ENCODE results near the gene BLM.
A peak's percentile ranks its signal among the peaks of the same experiment; 100 is the strongest.

Gene BLM

DNA sequence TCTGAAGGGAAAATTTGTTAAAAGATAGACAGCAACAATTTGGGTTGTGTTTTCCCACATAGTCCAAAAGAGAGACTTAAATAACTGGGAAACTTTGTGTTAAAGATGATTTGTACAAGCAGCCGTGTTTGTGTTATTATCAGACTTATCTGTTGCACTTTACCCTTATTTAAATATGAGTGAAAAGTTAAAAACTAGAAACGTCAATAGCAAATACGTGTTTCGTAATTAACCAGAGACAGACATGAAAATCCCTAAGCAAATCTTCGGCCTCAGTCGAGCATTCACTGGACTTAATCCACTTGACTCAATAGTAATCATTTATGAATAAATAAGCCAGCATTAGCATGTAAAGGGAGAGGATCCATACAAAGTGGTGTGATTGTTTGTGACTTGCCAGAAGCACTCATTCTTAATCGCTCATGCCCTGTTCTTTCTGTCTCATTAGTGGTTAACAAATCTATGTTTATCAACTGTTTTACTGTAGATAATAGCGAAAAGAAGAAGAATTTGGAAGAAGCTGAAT lies 34.2 kb downstream of the BLM start:
- H3K4me3 ChIP-seq (ENCODE audit: low read length): no peak overlapping the region
- TF ChIP-seq, protein P1, sequence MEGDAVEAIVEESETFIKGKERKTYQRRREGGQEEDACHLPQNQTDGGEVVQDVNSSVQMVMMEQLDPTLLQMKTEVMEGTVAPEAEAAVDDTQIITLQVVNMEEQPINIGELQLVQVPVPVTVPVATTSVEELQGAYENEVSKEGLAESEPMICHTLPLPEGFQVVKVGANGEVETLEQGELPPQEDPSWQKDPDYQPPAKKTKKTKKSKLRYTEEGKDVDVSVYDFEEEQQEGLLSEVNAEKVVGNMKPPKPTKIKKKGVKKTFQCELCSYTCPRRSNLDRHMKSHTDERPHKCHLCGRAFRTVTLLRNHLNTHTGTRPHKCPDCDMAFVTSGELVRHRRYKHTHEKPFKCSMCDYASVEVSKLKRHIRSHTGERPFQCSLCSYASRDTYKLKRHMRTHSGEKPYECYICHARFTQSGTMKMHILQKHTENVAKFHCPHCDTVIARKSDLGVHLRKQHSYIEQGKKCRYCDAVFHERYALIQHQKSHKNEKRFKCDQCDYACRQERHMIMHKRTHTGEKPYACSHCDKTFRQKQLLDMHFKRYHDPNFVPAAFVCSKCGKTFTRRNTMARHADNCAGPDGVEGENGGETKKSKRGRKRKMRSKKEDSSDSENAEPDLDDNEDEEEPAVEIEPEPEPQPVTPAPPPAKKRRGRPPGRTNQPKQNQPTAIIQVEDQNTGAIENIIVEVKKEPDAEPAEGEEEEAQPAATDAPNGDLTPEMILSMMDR (IDR thresholded peaks at IDR 0.05; ENCODE audit: insufficient read depth, low read depth, low read length, missing control alignments): no peak
- DNase-seq (ENCODE audit: low read depth): no peak

DNA sequence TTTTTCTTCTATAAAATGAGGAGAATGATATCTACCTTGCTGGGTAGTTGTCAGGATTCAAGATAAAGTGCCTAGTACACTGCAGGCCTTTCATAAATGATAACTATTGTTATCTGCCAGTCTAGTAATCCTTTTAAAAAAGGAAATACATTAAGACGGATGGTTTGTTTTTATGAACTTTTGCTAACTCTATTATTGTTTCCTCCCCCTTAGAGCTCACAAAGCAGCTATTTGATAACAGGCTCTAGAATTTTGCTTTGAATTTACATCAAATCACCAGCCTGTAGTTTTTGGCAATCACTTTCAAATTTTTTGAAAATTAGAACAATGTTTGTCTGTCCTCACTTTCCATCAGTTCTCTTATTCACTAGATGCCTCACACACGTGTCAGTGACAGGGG lies 39.8 kb downstream of the BLM start:
- DNase-seq (ENCODE audit: low read depth): no peak
- TF ChIP-seq, protein P1 (IDR thresholded peaks at IDR 0.05; ENCODE audit: insufficient read depth, low read depth, low read length, missing control alignments): no peak
- H3K4me3 ChIP-seq (ENCODE audit: low read length): no peak overlapping the region

DNA sequence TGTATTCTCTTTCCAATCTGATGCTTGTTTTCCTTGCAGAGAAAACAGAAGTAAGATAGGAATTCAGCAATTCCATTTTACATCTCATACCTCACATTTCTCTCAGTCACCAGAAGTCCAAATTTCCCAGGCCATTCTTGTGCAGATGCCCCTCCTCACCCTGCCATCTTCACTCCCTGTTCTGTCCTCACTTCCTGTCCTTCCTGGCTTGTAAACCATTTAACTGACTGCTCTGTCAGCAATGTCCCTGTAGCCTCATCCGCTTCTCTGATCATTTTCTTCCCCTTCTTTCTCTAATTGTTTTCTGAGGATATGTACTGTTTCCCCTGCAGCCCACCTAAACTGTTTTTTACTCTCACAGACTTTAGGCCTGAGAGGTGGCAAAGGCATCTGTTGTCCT lies 40.3 kb downstream of the BLM start:
- TF ChIP-seq, protein P1 (IDR thresholded peaks at IDR 0.05; ENCODE audit: insufficient read depth, low read depth, low read length, missing control alignments): no peak
- no peak for DNase-seq (ENCODE audit: low read depth)
- H3K4me3 ChIP-seq (ENCODE audit: low read length): no peak overlapping the region

DNA sequence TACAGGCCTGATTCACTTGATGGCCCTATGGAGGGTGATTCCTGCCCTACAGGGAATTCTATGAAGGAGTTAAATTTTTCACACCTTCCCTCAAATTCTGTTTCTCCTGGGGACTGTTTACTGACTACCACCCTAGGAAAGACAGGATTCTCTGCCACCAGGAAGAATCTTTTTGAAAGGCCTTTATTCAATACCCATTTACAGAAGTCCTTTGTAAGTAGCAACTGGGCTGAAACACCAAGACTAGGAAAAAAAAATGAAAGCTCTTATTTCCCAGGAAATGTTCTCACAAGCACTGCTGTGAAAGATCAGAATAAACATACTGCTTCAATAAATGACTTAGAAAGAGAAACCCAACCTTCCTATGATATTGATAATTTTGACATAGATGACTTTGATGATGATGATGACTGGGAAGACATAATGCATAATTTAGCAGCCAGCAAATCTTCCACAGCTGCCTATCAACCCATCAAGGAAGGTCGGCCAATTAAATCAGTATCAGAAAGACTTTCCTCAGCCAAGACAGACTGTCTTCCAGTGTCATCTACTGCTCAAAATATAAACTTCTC lies 43.6 kb downstream of the BLM start:
- no peak overlapping the region for H3K4me3 ChIP-seq (ENCODE audit: low read length)
- DNase-seq (ENCODE audit: low read depth): no peak
- TF ChIP-seq, protein P1 (IDR thresholded peaks at IDR 0.05; ENCODE audit: insufficient read depth, low read depth, low read length, missing control alignments): no peak

DNA sequence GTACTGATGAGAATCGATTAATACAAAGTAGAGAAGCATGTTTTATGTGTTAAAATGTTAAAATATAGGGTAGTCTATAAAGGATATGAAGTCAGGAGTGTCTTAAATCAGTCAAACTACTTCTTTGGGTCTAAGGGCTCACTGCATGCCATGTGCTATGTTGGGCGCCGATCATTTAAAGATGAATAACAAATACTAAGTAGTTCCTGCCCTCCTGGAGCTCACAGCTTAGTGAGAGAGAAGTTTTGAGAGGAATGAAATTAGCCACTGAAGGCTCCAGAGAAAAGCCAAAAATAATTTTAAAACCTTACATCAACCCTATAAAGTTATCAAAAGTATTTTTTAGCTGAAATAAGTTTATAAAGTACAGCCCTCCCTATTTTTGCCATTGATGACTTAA lies 44.5 kb downstream of the BLM start:
- TF ChIP-seq, protein P1 (IDR thresholded peaks at IDR 0.05; ENCODE audit: insufficient read depth, low read depth, low read length, missing control alignments): no peak
- no peak overlapping the region for H3K4me3 ChIP-seq (ENCODE audit: low read length)

DNA sequence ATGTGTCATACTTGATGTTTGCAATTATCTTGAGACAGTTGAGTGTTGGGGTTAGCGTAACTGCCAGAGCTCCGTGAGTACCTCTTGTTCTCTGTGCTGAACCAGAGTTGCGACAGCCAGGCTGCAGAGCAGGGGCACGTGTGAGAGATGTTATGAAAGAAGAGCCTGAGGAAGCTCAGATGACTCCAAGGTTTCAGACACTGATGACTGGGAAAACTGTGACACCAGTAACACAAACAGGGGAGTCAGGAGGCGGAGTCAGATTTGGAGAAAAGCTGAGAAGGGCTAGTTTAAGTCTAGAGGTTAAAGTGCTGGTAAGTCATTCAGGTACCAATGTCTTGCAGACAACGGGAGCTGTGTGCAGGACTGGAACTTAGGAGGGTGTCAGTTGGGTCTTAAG lies 45.0 kb downstream of the BLM start:
- TF ChIP-seq, protein P1 (IDR thresholded peaks at IDR 0.05; ENCODE audit: insufficient read depth, low read depth, low read length, missing control alignments): no peak
- H3K4me3 ChIP-seq (ENCODE audit: low read length): no peak overlapping the region
- peak; percentile 51 for DNase-seq (ENCODE audit: low read depth)

More for the DNA sequence above, 44.5 kb downstream of the BLM start:
- DNase-seq (ENCODE audit: low read depth): no peak
